ENCODE data around the gene CLDN17.

The CLDN17 gene

GRCh38 chr21:30116479-30116878 is 50.1 kb downstream of the CLDN17 start:
- no peak for DNase-seq
